ENCODE data around the gene SAG. TPM values are rescaled to one million over a fixed set of nuclear protein-coding genes. Genes with fewer than 3 reads are reported as not detected.

The SAG gene
- total and polyA plus RNA-seq, 9 of the 15 experiments (the other 6 are each of a cell fraction or from before 2014, with no cell fraction given), result 0.04 to 0.64 (median 0.31) TPM; not detected in 5

DNA sequence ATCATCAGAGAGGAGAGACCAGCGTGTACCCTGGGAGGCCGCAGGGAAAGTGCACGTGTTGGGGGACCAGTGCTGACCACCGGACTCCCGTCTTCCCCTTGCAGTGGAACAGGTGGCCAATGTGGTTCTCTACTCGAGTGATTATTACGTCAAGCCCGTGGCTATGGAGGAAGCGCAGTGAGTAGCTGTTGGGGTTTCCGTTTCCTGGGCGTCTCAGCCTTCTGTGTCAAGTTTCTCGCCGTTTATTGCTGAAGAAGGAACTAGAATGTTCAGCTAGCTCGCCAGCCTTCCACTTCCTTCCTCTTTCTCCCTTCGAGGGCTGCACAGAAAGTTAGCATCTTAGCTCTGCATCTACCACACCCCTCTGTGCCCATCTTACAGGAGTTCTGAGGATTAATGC, 23.9 kb downstream of the SAG start (continued):
- TF ChIP-seq, protein P1, sequence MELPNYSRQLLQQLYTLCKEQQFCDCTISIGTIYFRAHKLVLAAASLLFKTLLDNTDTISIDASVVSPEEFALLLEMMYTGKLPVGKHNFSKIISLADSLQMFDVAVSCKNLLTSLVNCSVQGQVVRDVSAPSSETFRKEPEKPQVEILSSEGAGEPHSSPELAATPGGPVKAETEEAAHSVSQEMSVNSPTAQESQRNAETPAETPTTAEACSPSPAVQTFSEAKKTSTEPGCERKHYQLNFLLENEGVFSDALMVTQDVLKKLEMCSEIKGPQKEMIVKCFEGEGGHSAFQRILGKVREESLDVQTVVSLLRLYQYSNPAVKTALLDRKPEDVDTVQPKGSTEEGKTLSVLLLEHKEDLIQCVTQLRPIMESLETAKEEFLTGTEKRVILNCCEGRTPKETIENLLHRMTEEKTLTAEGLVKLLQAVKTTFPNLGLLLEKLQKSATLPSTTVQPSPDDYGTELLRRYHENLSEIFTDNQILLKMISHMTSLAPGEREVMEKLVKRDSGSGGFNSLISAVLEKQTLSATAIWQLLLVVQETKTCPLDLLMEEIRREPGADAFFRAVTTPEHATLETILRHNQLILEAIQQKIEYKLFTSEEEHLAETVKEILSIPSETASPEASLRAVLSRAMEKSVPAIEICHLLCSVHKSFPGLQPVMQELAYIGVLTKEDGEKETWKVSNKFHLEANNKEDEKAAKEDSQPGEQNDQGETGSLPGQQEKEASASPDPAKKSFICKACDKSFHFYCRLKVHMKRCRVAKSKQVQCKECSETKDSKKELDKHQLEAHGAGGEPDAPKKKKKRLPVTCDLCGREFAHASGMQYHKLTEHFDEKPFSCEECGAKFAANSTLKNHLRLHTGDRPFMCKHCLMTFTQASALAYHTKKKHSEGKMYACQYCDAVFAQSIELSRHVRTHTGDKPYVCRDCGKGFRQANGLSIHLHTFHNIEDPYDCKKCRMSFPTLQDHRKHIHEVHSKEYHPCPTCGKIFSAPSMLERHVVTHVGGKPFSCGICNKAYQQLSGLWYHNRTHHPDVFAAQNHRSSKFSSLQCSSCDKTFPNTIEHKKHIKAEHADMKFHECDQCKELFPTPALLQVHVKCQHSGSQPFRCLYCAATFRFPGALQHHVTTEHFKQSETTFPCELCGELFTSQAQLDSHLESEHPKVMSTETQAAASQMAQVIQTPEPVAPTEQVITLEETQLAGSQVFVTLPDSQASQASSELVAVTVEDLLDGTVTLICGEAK (IDR thresholded peaks at IDR 0.05), result 0 out of 2 replicates have a peak, but pooled peaks have one; percentile 50
- TF ChIP-seq, protein P1 (CRISPR knock-in tag; IDR thresholded peaks at IDR 0.05), result no peak
- peak; percentile 61 for TF ChIP-seq GABPA (tag; conservative IDR thresholded peaks at IDR 0.05; ENCODE audit: low read depth)
- TF ChIP-seq SPI1 (IDR thresholded peaks at IDR 0.05; ENCODE audit: borderline replicate concordance, low read depth, low read length), result peak; percentile 79; the same call in 1 of the 2 replicates
